ENCODE data around the gene RAD18.

DNA sequence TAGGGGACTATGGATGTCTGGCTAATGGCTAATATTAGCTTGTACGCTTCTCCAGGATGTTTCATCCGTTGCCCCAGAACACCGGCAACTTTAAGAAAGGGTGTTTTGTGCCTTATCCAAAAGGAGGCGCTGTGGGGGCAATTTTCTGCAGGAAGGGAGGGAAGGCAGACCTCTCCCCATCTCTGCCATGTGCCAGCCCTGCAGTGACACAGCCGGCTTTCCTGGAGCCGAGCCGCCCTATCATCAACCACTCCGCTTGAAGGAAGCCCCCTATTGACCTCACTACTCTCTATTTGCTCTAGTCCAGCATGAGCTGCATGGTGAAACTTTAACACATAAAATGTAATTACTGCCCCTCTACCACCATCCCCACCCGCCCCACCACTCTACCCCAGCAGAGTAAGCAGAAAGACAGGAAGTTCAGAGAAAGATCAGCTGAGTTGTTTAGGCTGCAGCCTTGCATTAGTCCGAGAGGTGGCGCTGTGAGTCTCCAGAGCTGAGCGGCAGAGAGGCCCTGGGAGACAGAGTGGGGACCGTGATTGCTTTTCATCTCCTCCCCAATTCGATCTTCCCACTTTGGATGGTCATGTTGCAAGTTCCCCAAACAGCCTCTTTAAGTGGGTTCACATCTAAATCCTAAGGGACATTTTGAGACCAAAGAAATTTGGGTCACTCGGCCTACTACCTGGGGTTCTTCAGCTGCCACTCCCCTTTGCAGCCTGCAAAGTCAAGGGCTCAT is 24.5 kb upstream of the RAD18 start:
- TF ChIP-seq, protein P1, sequence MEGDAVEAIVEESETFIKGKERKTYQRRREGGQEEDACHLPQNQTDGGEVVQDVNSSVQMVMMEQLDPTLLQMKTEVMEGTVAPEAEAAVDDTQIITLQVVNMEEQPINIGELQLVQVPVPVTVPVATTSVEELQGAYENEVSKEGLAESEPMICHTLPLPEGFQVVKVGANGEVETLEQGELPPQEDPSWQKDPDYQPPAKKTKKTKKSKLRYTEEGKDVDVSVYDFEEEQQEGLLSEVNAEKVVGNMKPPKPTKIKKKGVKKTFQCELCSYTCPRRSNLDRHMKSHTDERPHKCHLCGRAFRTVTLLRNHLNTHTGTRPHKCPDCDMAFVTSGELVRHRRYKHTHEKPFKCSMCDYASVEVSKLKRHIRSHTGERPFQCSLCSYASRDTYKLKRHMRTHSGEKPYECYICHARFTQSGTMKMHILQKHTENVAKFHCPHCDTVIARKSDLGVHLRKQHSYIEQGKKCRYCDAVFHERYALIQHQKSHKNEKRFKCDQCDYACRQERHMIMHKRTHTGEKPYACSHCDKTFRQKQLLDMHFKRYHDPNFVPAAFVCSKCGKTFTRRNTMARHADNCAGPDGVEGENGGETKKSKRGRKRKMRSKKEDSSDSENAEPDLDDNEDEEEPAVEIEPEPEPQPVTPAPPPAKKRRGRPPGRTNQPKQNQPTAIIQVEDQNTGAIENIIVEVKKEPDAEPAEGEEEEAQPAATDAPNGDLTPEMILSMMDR (IDR thresholded peaks at IDR 0.05; ENCODE audit: poor library complexity, severe bottlenecking), result peak; percentile 70
- TF ChIP-seq POLR2AphosphoS5 (IDR thresholded peaks at IDR 0.05) (no peak), EZH2 (IDR thresholded peaks at IDR 0.05; ENCODE audit: borderline replicate concordance, insufficient read depth, low read length, poor library complexity, severe bottlenecking) (no peak), TAF1 (IDR thresholded peaks at IDR 0.05; ENCODE audit: low read depth) (no peak), RAD21 (conservative IDR thresholded peaks at IDR 0.05) (peak; percentile 73), EP300 (conservative IDR thresholded peaks at IDR 0.05; ENCODE audit: poor library complexity, severe bottlenecking) (no peak), MXI1 (conservative IDR thresholded peaks at IDR 0.05; ENCODE audit: poor library complexity, severe bottlenecking) (no peak)
- TF ChIP-seq, protein P2, sequence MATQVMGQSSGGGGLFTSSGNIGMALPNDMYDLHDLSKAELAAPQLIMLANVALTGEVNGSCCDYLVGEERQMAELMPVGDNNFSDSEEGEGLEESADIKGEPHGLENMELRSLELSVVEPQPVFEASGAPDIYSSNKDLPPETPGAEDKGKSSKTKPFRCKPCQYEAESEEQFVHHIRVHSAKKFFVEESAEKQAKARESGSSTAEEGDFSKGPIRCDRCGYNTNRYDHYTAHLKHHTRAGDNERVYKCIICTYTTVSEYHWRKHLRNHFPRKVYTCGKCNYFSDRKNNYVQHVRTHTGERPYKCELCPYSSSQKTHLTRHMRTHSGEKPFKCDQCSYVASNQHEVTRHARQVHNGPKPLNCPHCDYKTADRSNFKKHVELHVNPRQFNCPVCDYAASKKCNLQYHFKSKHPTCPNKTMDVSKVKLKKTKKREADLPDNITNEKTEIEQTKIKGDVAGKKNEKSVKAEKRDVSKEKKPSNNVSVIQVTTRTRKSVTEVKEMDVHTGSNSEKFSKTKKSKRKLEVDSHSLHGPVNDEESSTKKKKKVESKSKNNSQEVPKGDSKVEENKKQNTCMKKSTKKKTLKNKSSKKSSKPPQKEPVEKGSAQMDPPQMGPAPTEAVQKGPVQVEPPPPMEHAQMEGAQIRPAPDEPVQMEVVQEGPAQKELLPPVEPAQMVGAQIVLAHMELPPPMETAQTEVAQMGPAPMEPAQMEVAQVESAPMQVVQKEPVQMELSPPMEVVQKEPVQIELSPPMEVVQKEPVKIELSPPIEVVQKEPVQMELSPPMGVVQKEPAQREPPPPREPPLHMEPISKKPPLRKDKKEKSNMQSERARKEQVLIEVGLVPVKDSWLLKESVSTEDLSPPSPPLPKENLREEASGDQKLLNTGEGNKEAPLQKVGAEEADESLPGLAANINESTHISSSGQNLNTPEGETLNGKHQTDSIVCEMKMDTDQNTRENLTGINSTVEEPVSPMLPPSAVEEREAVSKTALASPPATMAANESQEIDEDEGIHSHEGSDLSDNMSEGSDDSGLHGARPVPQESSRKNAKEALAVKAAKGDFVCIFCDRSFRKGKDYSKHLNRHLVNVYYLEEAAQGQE (IDR thresholded peaks at IDR 0.05; ENCODE audit: borderline replicate concordance), result no peak
